Breast epithelium (tissue), 3 donors: ENCODE data around the gene CLDND2.

Experiments
- POLR2A ChIP-seq: fragments of 450-650 bp; IDR thresholded peaks from one replicate; pipeline ENCODE4 v1.6.1; 2016; ENCODE audit warnings: antibody characterized with exemption, mild to moderate bottlenecking, moderate library complexity
- POLR2AphosphoS5 ChIP-seq, 3 donors: sonication (generic); formaldehyde crosslinking; IDR thresholded peaks; one replicate each; pipeline ENCODE4 v1.6.1; 2017; ENCODE audit warnings: antibody characterized with exemption in 3 of 3
- TF ChIP-seq, protein P1 (sequence below), 3 donors: fragments of 450-650 bp; IDR thresholded peaks; one replicate each; pipeline ENCODE4 v1.5.1; 2016 to 2017; ENCODE audit warnings: antibody characterized with exemption in 3 of 3, mild to moderate bottlenecking in 3 of 3, moderate library complexity in 3 of 3

- TF ChIP-seq, protein P1, sequence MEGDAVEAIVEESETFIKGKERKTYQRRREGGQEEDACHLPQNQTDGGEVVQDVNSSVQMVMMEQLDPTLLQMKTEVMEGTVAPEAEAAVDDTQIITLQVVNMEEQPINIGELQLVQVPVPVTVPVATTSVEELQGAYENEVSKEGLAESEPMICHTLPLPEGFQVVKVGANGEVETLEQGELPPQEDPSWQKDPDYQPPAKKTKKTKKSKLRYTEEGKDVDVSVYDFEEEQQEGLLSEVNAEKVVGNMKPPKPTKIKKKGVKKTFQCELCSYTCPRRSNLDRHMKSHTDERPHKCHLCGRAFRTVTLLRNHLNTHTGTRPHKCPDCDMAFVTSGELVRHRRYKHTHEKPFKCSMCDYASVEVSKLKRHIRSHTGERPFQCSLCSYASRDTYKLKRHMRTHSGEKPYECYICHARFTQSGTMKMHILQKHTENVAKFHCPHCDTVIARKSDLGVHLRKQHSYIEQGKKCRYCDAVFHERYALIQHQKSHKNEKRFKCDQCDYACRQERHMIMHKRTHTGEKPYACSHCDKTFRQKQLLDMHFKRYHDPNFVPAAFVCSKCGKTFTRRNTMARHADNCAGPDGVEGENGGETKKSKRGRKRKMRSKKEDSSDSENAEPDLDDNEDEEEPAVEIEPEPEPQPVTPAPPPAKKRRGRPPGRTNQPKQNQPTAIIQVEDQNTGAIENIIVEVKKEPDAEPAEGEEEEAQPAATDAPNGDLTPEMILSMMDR (IDR thresholded peaks at IDR 0.05): no peak
- TF ChIP-seq POLR2AphosphoS5 (IDR thresholded peaks at IDR 0.05) (peak; percentile 19 to 25 (median 23)), POLR2A (no peak)
Measured at GRCh38 chr19:51394050-51394836, 25.4 kb upstream of the CLDND2 start.
